Stimulated activated CD4-positive, alpha-beta T cell treated with anti-CD3 and anti-CD28 coated beads, Interleukin-15, amount 100 ng/mL, for 1 hour (primary cell): ENCODE data around the gene PLCB1.

Experiments
- DNase-seq, 2 donors: peaks; one replicate each; pipeline ENCODE4 v3.0.0-alpha.2; 2020; ENCODE audit warnings: low read depth in 1 of 2, low spot score in 1 of 2

PLCB1 gene

GRCh38 chr20:8673116-8673515 is 541.0 kb downstream of the PLCB1 start:
- no peak for DNase-seq

- no peak for DNase-seq
Measured at GRCh38 chr20:8675896-8676295, 543.8 kb downstream of the PLCB1 start.

GRCh38 chr20:8678098-8678776 is 546.2 kb downstream of the PLCB1 start:
- DNase-seq: no peak

- no peak for DNase-seq
Measured at GRCh38 chr20:8689337-8689736, 557.3 kb downstream of the PLCB1 start.

- no peak for DNase-seq
Measured at GRCh38 chr20:8690074-8690473, 558.0 kb downstream of the PLCB1 start.

- no peak for DNase-seq
Measured at GRCh38 chr20:8693709-8694108, 561.6 kb downstream of the PLCB1 start.

- no peak for DNase-seq
Measured at GRCh38 chr20:8700756-8701155, 568.7 kb downstream of the PLCB1 start.

- no peak for DNase-seq
Measured at GRCh38 chr20:8706961-8707700, 575.1 kb downstream of the PLCB1 start.

GRCh38 chr20:8709627-8710026 is 577.6 kb downstream of the PLCB1 start:
- no peak for DNase-seq

GRCh38 chr20:8711501-8711900 is 579.4 kb downstream of the PLCB1 start:
- DNase-seq: no peak

GRCh38 chr20:8714206-8714605 is 582.1 kb downstream of the PLCB1 start:
- no peak for DNase-seq

- no peak for DNase-seq
Measured at GRCh38 chr20:8718279-8718678, 586.2 kb downstream of the PLCB1 start.

- no peak for DNase-seq
Measured at GRCh38 chr20:8720089-8720488, 588.0 kb downstream of the PLCB1 start.

GRCh38 chr20:8721098-8721497 is 589.0 kb downstream of the PLCB1 start:
- no peak for DNase-seq

GRCh38 chr20:8722277-8722928 is 590.3 kb downstream of the PLCB1 start:
- no peak for DNase-seq

GRCh38 chr20:8723296-8723695 is 591.2 kb downstream of the PLCB1 start:
- DNase-seq: no peak

GRCh38 chr20:8724884-8725283 is 592.8 kb downstream of the PLCB1 start:
- DNase-seq: no peak

- no peak for DNase-seq
Measured at GRCh38 chr20:8726460-8726859, 594.4 kb downstream of the PLCB1 start.

- DNase-seq: no peak
Measured at GRCh38 chr20:8735014-8735413, 602.9 kb downstream of the PLCB1 start.

GRCh38 chr20:8735674-8736073 is 603.6 kb downstream of the PLCB1 start:
- no peak for DNase-seq

- no peak for DNase-seq
Measured at GRCh38 chr20:8740265-8740664, 608.2 kb downstream of the PLCB1 start.

- no peak for DNase-seq
Measured at GRCh38 chr20:8744228-8744844, 612.3 kb downstream of the PLCB1 start.
